ENCODE measurements around the gene PTGIS.

Gene PTGIS

GRCh38 chr20:49476016-49476355, 92.0 kb downstream of the PTGIS start:
- Histone ChIP-seq H3K27me3 (ENCODE audit: insufficient read depth, poor library complexity, severe bottlenecking) (no peaks in the 10 kb centered on the region), H3K27ac (replicated peaks) (no peak overlapping the region), H3K4me3 (replicated peaks; ENCODE audit: insufficient read depth, low read length) (no peak overlapping the region)
- no peak for DNase-seq (ENCODE audit: low read depth in 1 of 2, low spot score in 1 of 2)
- TF ChIP-seq REST (IDR thresholded peaks at IDR 0.05; ENCODE audit: insufficient replicate concordance, low read depth) (no peak), SPI1 (IDR thresholded peaks at IDR 0.05; ENCODE audit: borderline replicate concordance, low read depth) (no peak)

- no peak for TF ChIP-seq CTCF (IDR thresholded peaks at IDR 0.05; ENCODE audit: insufficient read depth, low read length)
- TF ChIP-seq SPI1 (IDR thresholded peaks at IDR 0.05; ENCODE audit: borderline replicate concordance, low read depth): no peak
- TF ChIP-seq REST (IDR thresholded peaks at IDR 0.05; ENCODE audit: insufficient replicate concordance, low read depth): no peak
- TF ChIP-seq GABPA (IDR thresholded peaks at IDR 0.05; ENCODE audit: low read depth): no peak
- no peak for TF ChIP-seq POLR2AphosphoS5 (IDR thresholded peaks at IDR 0.05; ENCODE audit: low read depth)
- Histone ChIP-seq H3K27ac (replicated peaks) (no peak overlapping the region), H3K27me3 (ENCODE audit: insufficient read depth, poor library complexity, severe bottlenecking) (no peaks in the 10 kb centered on the region), H3K4me3 (replicated peaks; ENCODE audit: insufficient read depth, low read length) (no peak overlapping the region)
- no peak for DNase-seq (ENCODE audit: low read depth in 1 of 2, low spot score in 1 of 2)
Observed at GRCh38 chr20:49475292-49476015, 92.5 kb downstream of the PTGIS start.

- no peak overlapping the region for H3K27ac ChIP-seq (replicated peaks)
- no peak for TF ChIP-seq SPI1 (IDR thresholded peaks at IDR 0.05; ENCODE audit: borderline replicate concordance, low read depth)
- no peak for TF ChIP-seq GABPA (IDR thresholded peaks at IDR 0.05; ENCODE audit: low read depth)
- no peak for TF ChIP-seq REST (IDR thresholded peaks at IDR 0.05; ENCODE audit: insufficient replicate concordance, low read depth)
- TF ChIP-seq CTCF (IDR thresholded peaks at IDR 0.05; ENCODE audit: insufficient read depth, low read length): no peak
- TF ChIP-seq POLR2AphosphoS5 (IDR thresholded peaks at IDR 0.05; ENCODE audit: low read depth): no peak
- peaks cover 3% of the 10 kb centered on the region for H3K27me3 ChIP-seq (ENCODE audit: insufficient read depth, poor library complexity, severe bottlenecking)
- H3K4me3 ChIP-seq (replicated peaks; ENCODE audit: insufficient read depth, low read length): no peak overlapping the region
- no peak for DNase-seq (ENCODE audit: low read depth in 1 of 2, low spot score in 1 of 2)
Observed at GRCh38 chr20:49471397-49471796, 96.5 kb downstream of the PTGIS start.
